Fibroblast of villous mesenchyme (primary cell): ENCODE results near the gene TNFAIP8L2. TPM values are rescaled to one million over a fixed set of nuclear protein-coding genes. Genes with fewer than 3 reads are reported as not detected.

Source experiments
- DNase-seq: peaks from one replicate; pipeline ENCODE4 v3.0.0-alpha.2; 2010; ENCODE audit warnings: low read depth
- H3K4me3 ChIP-seq: 2 replicates; pipeline ENCODE4 v1.5.1; 2011; ENCODE audit warnings: low read depth, mild to moderate bottlenecking, low read length
- total RNA-seq: library from RNA; depleted of rRNA; stranded (reverse); fragments of >200 nt; gene quantifications from 2 replicates; pipeline ENCODE4 v1.2.3, GENCODE V29; 2012
- TF ChIP-seq, protein P1 (sequence below): IDR thresholded peaks from 2 replicates; pipeline ENCODE4 v1.5.1; 2012; ENCODE audit warnings: low read depth, mild to moderate bottlenecking, low read length; ENCODE audit not compliant: insufficient read depth

TNFAIP8L2 gene
- total RNA-seq, 1 donor, result not detected

DNA sequence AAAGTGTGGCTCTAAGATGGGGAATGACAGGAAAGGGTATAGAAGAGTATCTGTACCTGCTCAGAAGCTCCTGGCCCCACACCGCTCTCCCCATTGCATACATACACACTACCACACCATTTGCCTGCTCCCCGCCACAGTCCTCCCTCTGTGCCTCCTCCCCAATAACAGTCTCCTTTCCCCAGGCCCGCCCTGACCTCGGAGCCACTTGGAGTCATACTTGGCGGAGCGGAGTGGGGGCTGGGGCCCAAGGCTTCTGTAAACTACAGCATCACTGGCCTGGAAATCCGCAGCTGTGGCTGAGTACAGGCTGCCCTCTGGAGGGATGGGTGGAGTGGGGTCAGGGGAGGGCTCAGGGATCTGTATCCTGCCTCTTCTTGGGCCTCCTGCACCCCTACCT lies 18.7 kb upstream of the TNFAIP8L2 start:
- TF ChIP-seq, protein P1, sequence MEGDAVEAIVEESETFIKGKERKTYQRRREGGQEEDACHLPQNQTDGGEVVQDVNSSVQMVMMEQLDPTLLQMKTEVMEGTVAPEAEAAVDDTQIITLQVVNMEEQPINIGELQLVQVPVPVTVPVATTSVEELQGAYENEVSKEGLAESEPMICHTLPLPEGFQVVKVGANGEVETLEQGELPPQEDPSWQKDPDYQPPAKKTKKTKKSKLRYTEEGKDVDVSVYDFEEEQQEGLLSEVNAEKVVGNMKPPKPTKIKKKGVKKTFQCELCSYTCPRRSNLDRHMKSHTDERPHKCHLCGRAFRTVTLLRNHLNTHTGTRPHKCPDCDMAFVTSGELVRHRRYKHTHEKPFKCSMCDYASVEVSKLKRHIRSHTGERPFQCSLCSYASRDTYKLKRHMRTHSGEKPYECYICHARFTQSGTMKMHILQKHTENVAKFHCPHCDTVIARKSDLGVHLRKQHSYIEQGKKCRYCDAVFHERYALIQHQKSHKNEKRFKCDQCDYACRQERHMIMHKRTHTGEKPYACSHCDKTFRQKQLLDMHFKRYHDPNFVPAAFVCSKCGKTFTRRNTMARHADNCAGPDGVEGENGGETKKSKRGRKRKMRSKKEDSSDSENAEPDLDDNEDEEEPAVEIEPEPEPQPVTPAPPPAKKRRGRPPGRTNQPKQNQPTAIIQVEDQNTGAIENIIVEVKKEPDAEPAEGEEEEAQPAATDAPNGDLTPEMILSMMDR, result no peak

DNA sequence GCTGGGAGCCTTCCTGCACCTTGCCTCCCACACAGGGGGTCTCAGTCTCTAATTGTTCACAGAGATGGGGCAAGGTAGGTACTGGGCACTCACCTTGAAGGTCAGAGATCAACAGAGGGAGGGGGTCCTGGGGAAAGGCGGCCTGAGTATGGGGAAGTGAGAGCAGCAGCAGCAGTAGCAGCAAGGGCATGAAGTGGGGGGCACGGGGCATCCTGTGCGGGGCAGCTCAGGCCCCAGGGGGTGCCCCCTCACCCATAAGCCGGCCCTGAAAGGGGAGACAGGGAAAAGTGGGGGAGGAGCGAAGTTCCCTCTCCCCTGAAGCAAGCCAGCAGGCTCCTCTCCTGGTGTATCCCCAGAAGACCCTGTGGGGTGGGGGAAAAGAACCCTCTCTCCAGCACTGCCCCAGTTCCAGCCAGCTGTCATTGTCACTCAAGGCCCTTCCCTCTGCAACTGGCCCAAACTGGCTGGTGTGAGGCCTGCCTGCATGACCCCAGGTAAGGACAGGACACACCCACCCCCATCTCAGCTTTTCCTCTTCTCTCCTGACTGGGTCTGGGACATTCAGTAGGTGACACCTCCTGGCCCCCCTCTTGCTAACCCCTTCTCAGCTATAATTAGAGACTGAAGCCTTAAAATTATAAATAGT lies 13.9 kb upstream of the TNFAIP8L2 start:
- TF ChIP-seq, protein P1, result no peak
- no peak for DNase-seq
- no peak overlapping the region for H3K4me3 ChIP-seq

More for the DNA sequence above, 18.7 kb upstream of the TNFAIP8L2 start:
- H3K4me3 ChIP-seq, result no peak overlapping the region
- no peak for DNase-seq

DNA sequence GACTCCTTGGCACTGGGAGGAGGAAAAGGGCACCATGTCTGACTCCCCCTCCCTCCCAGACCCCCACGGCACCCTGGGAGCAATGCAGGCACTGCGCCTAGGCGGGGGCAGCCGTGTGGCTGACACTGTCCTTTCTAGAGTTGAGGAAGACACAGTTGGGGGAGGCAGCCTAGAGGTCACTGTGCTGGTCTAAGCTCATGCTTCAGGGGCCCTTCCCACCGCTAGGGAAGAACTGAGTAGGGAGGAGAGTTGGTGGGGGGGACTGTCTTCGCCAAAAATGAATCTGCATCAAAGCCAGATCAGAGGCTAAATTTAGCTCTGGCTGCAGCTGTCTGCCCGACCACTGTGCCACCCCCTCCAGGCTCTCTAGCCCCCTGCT lies 13.4 kb upstream of the TNFAIP8L2 start:
- no peak for DNase-seq
- no peak overlapping the region for H3K4me3 ChIP-seq

DNA sequence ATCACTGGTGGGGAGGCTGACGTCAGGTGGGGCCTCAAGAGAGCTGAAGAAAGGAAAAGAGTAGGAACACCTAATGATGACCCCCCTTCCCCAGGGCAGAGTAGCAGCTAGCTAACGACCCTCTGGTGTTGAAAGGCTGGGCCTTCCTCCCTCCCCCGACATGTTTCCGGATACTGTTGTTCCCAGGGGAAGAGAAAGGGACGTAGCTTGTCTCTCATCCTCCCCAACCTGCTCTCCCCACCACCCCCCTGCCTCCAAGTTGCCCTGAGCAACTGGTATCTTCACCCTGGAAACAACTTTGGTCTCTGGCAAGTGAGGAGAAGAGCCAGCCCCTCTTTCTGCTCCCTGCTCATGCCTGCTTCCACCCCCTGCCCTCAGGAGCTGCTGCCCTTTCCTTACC lies 12.5 kb upstream of the TNFAIP8L2 start:
- H3K4me3 ChIP-seq, result no peak overlapping the region
- TF ChIP-seq, protein P1, result no peak
- DNase-seq, result no peak

More for the DNA sequence above, 13.4 kb upstream of the TNFAIP8L2 start:
- TF ChIP-seq, protein P1, result no peak

DNA sequence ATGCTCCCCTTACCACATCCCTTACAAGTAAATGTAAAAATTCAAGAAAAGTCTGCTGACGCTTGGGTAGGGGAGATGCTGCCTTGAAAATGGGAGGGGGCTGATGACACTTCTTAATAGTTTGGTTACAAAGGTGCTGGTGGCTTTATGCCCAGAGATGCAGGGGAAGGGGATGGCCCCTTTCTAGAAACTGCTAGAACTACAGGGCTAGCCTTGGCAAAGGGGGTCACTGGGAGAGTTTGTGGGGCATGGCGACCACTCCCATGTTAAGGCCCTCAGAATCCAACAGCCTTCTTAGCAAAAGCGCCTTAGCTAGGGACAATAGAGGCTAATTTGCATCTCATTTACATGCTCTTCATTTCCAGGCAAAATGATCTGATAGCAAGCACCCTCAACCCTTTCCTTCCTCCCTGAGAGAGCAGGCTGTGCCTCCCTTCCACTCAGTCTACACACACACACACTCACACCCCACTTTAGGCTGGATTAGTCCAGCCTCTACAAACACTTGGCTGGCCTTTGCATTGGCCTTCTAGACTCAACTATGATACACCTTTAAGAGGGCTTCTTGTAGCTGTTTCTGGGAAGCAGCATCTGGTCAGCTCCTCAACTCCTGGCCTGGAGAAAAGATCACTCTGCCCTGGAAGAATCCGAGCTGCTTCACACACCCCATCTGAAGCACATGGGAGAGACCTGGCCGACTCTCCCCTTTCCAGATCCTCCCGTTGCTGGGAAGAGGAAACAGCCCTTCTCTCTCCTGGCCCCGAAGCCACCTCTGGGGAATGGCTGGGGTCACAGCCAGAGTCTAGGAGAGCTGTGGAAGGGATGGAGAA lies 11.8 kb upstream of the TNFAIP8L2 start:
- peak; percentile 10 for DNase-seq

DNA sequence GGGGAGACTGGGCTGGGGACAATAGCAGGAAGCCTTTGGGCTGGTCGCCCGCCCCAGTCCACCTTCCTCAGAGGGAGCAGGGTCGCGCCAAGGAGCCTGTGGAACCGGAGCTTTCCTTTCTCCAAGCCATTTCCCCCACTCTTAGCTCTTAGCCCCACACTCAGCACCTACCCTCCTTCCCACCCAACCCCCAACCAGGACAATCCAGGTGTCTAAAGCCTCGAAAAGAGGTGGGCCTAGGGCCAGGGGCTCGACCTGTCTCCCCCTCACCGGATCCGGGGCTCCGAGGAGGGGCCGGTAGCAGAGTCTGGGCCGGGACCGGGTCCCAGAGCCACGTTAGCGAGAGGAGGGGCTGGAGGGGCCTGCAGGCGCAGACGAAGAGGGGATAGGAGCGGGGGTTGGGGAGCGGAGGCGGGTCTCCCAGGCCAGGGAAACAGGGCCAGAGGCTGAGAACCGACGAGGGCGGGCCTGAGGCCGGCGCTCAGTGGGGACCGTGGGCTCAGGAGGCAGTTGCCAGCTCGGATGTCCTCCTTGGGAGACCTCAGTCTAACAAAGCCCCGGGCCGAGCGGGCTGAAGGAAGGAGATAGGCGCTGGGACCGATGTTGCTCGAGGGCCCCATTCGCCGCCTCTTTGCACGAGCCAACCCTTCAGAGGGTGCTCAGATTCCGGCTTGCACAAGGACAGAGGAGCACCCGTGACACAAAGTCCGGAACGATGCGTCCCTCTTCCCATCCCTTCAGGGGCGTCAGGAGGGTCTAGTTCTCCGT lies 11.0 kb upstream of the TNFAIP8L2 start:
- H3K4me3 ChIP-seq, result peak overlapping the region; percentile 60
- peak; percentile 22 for DNase-seq
- TF ChIP-seq, protein P1, result no peak

More for the DNA sequence above, 11.8 kb upstream of the TNFAIP8L2 start:
- H3K4me3 ChIP-seq, result no peak overlapping the region
- TF ChIP-seq, protein P1, result no peak
